C4-2B (cell line): Measurements from ENCODE around the gene SPTLC1.

Source experiments
- H3K27ac ChIP-seq: fragments of 450-650 bp; 2 replicates; pipeline ENCODE4 v1.5.1; 2017
- CTCF ChIP-seq: fragments of 450-650 bp; conservative IDR thresholded peaks from 2 replicates; pipeline ENCODE4 v1.5.1; 2017; ENCODE audit warnings: mild to moderate bottlenecking
- ZFX ChIP-seq: fragments of 450-650 bp; IDR thresholded peaks from 2 replicates; pipeline ENCODE4 v1.6.1; 2017

SPTLC1 gene

DNA sequence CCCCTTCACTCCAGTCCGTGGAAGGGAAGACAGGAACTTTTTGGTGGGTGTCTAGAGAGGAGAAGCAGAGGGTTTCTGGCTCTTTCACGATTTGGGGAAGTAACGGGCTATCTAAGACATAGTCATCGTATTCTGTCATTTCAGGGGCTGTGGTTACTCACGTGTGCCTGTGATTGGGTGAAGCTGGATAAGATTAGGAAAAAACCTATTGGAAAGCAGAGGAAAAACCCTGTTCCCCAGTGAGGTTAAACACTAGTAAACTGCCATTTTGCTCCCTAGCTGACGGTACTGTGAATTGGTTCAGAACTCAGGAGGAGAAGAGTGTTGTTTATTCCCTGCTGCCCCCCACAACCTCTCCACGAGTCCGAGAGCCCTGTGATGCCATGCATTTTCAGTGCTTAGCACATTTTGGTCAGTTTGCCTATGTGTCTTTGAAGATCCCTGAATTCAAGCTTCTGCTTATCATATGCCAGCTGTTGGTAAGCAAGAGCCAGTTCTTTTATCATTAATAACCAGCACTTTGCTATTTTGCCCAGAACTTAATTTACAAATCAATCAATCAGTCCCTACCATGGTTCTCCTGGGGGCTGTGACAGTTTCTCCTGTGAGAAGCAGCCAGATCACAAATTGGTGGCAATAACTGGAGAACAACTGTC, 120.1 kb downstream of the SPTLC1 start:
- H3K27ac ChIP-seq = no peak overlapping the region
- TF ChIP-seq CTCF = no peak
- no peak for TF ChIP-seq ZFX

- no peak for TF ChIP-seq ZFX
- no peak for TF ChIP-seq CTCF
- no peak overlapping the region for H3K27ac ChIP-seq
Measured at GRCh38 chr9:91994422-91994821, 120.8 kb downstream of the SPTLC1 start.

- TF ChIP-seq CTCF (no peak), ZFX (no peak)
- H3K27ac ChIP-seq = no peak overlapping the region
Measured at GRCh38 chr9:91992461-91993041, 122.7 kb downstream of the SPTLC1 start.

GRCh38 chr9:91991721-91992341, 123.4 kb downstream of the SPTLC1 start:
- TF ChIP-seq CTCF = no peak
- TF ChIP-seq ZFX = no peak
- H3K27ac ChIP-seq = no peak overlapping the region

GRCh38 chr9:91986248-91986647, 129.0 kb downstream of the SPTLC1 start:
- H3K27ac ChIP-seq = no peak overlapping the region
- TF ChIP-seq CTCF (no peak), ZFX (no peak)

DNA sequence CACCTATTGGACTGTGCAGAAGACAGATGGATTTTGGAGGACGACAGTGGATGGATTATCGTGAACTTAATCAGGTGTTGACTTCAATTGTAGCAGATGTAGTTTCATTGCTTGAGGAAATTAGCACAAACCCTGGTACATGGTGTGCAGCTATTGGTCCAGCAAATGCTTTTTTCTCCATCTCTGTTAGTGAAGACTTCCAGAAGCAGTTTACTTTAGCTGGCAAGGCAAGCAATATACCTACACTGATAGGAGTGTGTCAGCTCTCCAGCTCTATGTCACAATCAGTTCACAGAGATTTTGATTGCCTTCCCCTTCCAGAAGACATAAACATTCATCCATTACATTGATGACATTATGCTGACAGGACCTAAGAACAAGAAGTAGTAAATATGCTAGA, 129.5 kb downstream of the SPTLC1 start:
- H3K27ac ChIP-seq = no peak overlapping the region
- no peak for TF ChIP-seq ZFX
- TF ChIP-seq CTCF = no peak
